Neural progenitor cell (in vitro differentiated cells): ENCODE data around the gene AMOTL2. TPM values are rescaled to one million over a fixed set of nuclear protein-coding genes. Genes with fewer than 3 reads are reported as not detected.

ENCODE experiments used
- DNase-seq: peaks from one replicate; pipeline ENCODE4 v3.0.0-alpha.2; 2016; ENCODE audit warnings: low spot score
- H2AFZ ChIP-seq: fragments of 200-600 bp; sonication (generic); replicated peaks from 2 replicates; pipeline ENCODE4 v1.6.1; 2016; ENCODE audit warnings: antibody characterized with exemption
- H3F3A ChIP-seq: fragments of 200-600 bp; sonication (generic); 2 replicates; pipeline ENCODE4 v1.6.1; 2016; ENCODE audit warnings: antibody characterized with exemption, low read depth
- H3K27ac ChIP-seq: fragments of 200-600 bp; sonication (generic); 2 replicates; pipeline ENCODE4 v1.5.1; 2016; ENCODE audit warnings: mild to moderate bottlenecking
- H3K27me3 ChIP-seq: fragments of 200-600 bp; sonication (generic); 2 replicates; pipeline ENCODE4 v1.6.1; 2016; ENCODE audit warnings: mild to moderate bottlenecking, moderate library complexity
- H3K36me3 ChIP-seq: fragments of 200-600 bp; sonication (generic); 2 replicates; pipeline ENCODE4 v1.5.1; 2016
- H3K4me1 ChIP-seq: fragments of 200-600 bp; sonication (generic); 2 replicates; pipeline ENCODE4 v1.6.1; 2016; ENCODE audit warnings: mixed run types
- H3K4me2 ChIP-seq: fragments of 200-600 bp; sonication (generic); 2 replicates; pipeline ENCODE4 v1.6.1; 2016
- H3K4me3 ChIP-seq: fragments of 200-600 bp; sonication (generic); 2 replicates; pipeline ENCODE4 v1.5.1; 2016
- H3K79me2 ChIP-seq: fragments of 200-600 bp; sonication (generic); 2 replicates; pipeline ENCODE4 v1.6.1; 2016; ENCODE audit warnings: low read depth
- H3K9ac ChIP-seq: fragments of 200-600 bp; sonication (generic); 2 replicates; pipeline ENCODE4 v1.6.1; 2016
- H3K9me3 ChIP-seq: fragments of 200-600 bp; sonication (generic); 2 replicates; pipeline ENCODE4 v1.5.1; 2016; ENCODE audit warnings: low read depth
- H4K20me1 ChIP-seq: fragments of 200-600 bp; sonication (generic); 2 replicates; pipeline ENCODE4 v1.6.1; 2016; ENCODE audit warnings: low read depth
- H3K27ac Mint-ChIP-seq: 3 replicates; pipeline ENCODE4 v1.8.0; 2021; ENCODE audit warnings: mixed read lengths
- H3K27me3 Mint-ChIP-seq: 2 replicates; pipeline ENCODE4 v1.8.0; 2022; ENCODE audit warnings: low read depth, mild to moderate bottlenecking, inconsistent platforms, moderate library complexity, mixed read lengths; ENCODE audit not compliant: insufficient read depth
- H3K36me3 Mint-ChIP-seq: 3 replicates; pipeline ENCODE4 v1.8.0; 2021; ENCODE audit warnings: mixed read lengths
- H3K4me1 Mint-ChIP-seq: 3 replicates; pipeline ENCODE4 v1.8.0; 2021; ENCODE audit warnings: mixed read lengths
- H3K4me3 Mint-ChIP-seq: 3 replicates; pipeline ENCODE4 v1.8.0; 2021; ENCODE audit warnings: mild to moderate bottlenecking, moderate library complexity, mixed read lengths
- H3K9me3 Mint-ChIP-seq: 3 replicates; pipeline ENCODE4 v1.8.0; 2020; ENCODE audit warnings: mixed read lengths
- CTCF ChIP-seq: fragments of 200-600 bp; sonication (generic); IDR thresholded peaks from 2 replicates; pipeline ENCODE4 v1.5.1; 2017; ENCODE audit warnings: antibody characterized with exemption, mild to moderate bottlenecking
- EZH2 ChIP-seq: fragments of 200-600 bp; sonication (generic); IDR thresholded peaks from 2 replicates; pipeline ENCODE4 v1.6.1; 2017; ENCODE audit warnings: antibody characterized with exemption, mild to moderate bottlenecking, moderate library complexity
- EZH2phosphoT487 ChIP-seq: fragments of 200-600 bp; sonication (generic); IDR thresholded peaks from 2 replicates; pipeline ENCODE4 v1.6.1; 2017; ENCODE audit warnings: antibody characterized with exemption
- total RNA-seq: library from RNA; depleted of rRNA; stranded (reverse); fragments of >200 nt; gene quantifications from 2 replicates; pipeline ENCODE4 v1.2.3, GENCODE V29; 2015; ENCODE audit warnings: low replicate concordance

Gene AMOTL2
- total RNA-seq, 1 donor from 2014 or later, result 62.9 TPM

- Histone ChIP-seq H4K20me1 (no peaks in the 10 kb centered on the region), H3K79me2 (no peaks in the 10 kb centered on the region), H3K4me2 (no peak overlapping the region), H3K27me3 (peaks cover 24% of the 10 kb centered on the region), H3F3A (peaks cover 15% of the 10 kb centered on the region), H3K27ac (no peak overlapping the region), H3K9me3 (no peaks in the 10 kb centered on the region), H3K4me3 (no peak overlapping the region), H3K9ac (no peak overlapping the region), H3K4me1 (peaks cover 24% of the 10 kb centered on the region), H2AFZ (no peak overlapping the region), H3K36me3 (no peaks in the 10 kb centered on the region)
- no peak for TF ChIP-seq CTCF
- no peak for TF ChIP-seq EZH2
- no peak for TF ChIP-seq EZH2phosphoT487
- Mint-ChIP-seq H3K4me3 (no peak overlapping the region), H3K36me3 (no peaks in the 10 kb centered on the region), H3K9me3 (no peaks in the 10 kb centered on the region), H3K4me1 (peaks cover 42% of the 10 kb centered on the region), H3K27me3 (peaks cover 13% of the 10 kb centered on the region), H3K27ac (no peak overlapping the region)
- DNase-seq, result no peak
These were observed 64.1 kb downstream of the AMOTL2 start for GRCh38 chr3:134309987-134310700.

- Histone ChIP-seq H3K27ac (no peak overlapping the region), H3K79me2 (no peaks in the 10 kb centered on the region), H3K9me3 (no peaks in the 10 kb centered on the region), H4K20me1 (no peaks in the 10 kb centered on the region), H2AFZ (peak overlapping the region; percentile 95), H3K4me2 (no peak overlapping the region), H3K4me3 (no peak overlapping the region), H3K36me3 (no peaks in the 10 kb centered on the region), H3K9ac (no peak overlapping the region), H3K27me3 (peaks cover 8% of the 10 kb centered on the region), H3K4me1 (peaks cover 10% of the 10 kb centered on the region), H3F3A (peaks cover 10% of the 10 kb centered on the region)
- no peaks in the 10 kb centered on the region for H3K9me3 Mint-ChIP-seq
- H3K27ac Mint-ChIP-seq, result peak overlapping the region; percentile 14
- H3K36me3 Mint-ChIP-seq, result no peaks in the 10 kb centered on the region
- peaks cover 12% of the 10 kb centered on the region for H3K27me3 Mint-ChIP-seq
- peaks cover 30% of the 10 kb centered on the region for H3K4me1 Mint-ChIP-seq
- peak; percentile 93 for DNase-seq
- no peak for TF ChIP-seq EZH2phosphoT487
- peak; percentile 100 for TF ChIP-seq CTCF
- TF ChIP-seq EZH2, result no peak
- H3K4me3 Mint-ChIP-seq, result peak overlapping the region; percentile 17
These were observed 65.8 kb downstream of the AMOTL2 start for GRCh38 chr3:134308350-134308891.

- H3F3A ChIP-seq, result peaks cover 5% of the 10 kb centered on the region
- H4K20me1 ChIP-seq, result no peaks in the 10 kb centered on the region
- no peaks in the 10 kb centered on the region for H3K9me3 Mint-ChIP-seq
- H3K36me3 ChIP-seq, result no peaks in the 10 kb centered on the region
- DNase-seq, result no peak
- no peak overlapping the region for H2AFZ ChIP-seq
- peaks cover 30% of the 10 kb centered on the region for H3K4me1 Mint-ChIP-seq
- no peak overlapping the region for H3K4me3 Mint-ChIP-seq
- peaks cover 10% of the 10 kb centered on the region for H3K4me1 ChIP-seq
- peaks cover 12% of the 10 kb centered on the region for H3K27me3 Mint-ChIP-seq
- no peak overlapping the region for H3K27ac ChIP-seq
- H3K9ac ChIP-seq, result no peak overlapping the region
- no peak overlapping the region for H3K27ac Mint-ChIP-seq
- no peaks in the 10 kb centered on the region for H3K9me3 ChIP-seq
- H3K4me2 ChIP-seq, result no peak overlapping the region
- peaks cover 1% of the 10 kb centered on the region for H3K27me3 ChIP-seq
- H3K4me3 ChIP-seq, result no peak overlapping the region
- no peaks in the 10 kb centered on the region for H3K79me2 ChIP-seq
- H3K36me3 Mint-ChIP-seq, result no peaks in the 10 kb centered on the region
- TF ChIP-seq EZH2phosphoT487 (no peak), EZH2 (no peak), CTCF (no peak)
These were observed 66.8 kb downstream of the AMOTL2 start for GRCh38 chr3:134307425-134307824.
